HG02870 (cell line): Measurements from ENCODE around the gene SH3RF3.

ENCODE experiments used
- ATAC-seq: cut with Tn5 transposase; IDR thresholded peaks from one replicate; pipeline ENCODE4 v1.9.1; 2021; ENCODE audit warnings: mild to moderate bottlenecking, moderate library complexity; ENCODE audit not compliant: unreplicated experiment

Gene SH3RF3

DNA sequence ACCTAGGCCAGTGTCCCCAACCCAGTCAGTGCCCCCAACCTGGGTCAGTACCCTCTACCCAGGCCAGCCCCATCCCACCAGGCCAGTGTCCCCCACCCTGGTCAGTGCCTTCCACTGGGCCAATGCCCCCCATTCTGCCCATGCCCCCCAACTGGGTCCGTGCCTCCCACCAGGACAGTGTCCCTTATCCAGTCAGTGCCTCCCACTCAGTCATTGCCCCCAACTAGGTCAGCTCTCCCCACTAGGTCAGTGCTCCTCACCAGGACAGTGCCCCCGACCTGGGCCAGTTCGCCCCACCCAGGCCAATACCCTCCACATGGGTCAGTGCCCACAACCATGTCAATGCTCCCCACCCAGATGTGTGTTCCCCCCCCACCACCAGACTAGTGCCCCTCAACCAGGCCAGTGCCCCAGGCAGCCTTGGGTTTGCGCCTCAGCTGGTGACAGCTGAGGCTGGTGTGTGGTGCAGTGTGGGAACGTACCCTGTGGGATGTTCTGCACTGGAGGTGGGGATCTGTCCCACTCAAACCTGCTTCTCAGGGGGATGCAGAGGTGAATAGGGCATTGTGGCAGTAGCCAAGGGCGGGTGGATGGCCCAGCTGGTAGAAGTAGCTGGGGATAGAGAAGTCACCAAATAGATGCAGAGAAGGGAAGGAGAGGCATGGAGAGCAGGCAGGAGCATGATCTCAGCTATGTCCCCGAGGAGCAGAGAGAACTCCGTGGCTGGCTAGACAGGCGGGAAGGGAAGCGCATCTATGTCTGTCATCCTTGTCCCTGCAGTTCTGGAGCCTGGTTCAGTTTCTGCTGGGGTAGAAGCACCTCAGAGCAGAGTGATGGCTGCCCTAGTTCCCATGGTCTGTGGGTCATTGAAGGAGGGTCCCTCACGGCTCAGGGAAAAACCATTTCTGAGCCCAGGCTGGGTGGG, 168.8 kb downstream of the SH3RF3 start:
- no peak for ATAC-seq

DNA sequence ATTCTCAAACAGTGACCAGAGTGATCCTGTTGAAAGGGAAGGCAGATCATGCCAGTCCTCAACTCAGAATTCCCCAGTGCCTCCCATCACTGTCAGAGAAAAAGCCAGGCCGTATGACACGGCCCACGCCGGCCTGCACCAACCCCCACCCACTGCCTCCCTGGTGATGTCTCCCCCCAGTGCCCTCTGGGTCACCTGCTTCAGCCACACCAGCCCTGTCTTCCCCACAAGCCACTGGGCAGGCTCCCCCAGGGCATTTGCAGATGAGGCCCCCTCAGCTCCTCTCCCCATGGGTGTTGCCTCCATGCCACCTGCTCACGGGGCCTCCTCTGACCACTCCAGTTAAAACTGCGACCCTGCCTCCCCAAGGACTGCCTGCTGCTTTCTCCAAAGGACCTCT, 169.8 kb downstream of the SH3RF3 start:
- no peak for ATAC-seq

DNA sequence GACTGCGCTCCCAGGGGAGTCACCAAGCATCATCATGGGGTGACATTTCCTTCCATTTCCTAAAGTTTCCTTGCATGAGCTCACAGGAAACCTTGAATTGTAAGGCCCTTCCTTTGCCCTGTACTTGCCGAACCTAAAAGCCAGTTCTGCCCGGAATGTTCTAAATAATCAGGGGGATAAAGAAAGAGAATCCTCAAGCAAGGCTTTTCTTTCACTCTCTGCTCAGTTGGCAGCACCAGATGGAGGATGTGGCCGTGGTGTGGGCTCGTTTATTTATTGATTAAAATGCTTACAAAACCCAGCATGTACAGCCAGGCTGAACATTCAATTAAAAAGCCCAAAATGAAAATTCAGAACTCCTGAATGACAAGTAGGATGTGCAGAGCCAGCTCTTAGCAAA, 170.5 kb downstream of the SH3RF3 start:
- ATAC-seq, result no peak

DNA sequence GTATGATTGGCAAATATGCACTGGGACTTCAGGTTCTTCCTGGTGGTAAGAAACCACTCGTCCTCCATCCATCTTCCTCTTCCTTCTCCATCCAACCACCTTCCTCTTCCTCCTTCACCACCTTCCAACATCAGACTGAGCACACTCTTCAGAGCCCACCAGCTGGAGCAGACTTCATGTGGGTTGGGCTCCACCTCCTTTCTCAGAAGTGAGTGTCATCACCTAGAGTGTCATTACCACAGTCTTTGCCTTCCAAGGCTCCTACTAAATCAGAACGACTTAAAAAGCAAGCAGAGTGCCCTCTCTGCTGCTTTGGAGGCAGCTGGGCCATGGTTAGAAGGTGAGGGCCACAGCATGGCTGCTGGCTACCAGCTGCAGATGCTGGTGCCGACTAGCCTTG, 171.6 kb downstream of the SH3RF3 start:
- ATAC-seq, result no peak

DNA sequence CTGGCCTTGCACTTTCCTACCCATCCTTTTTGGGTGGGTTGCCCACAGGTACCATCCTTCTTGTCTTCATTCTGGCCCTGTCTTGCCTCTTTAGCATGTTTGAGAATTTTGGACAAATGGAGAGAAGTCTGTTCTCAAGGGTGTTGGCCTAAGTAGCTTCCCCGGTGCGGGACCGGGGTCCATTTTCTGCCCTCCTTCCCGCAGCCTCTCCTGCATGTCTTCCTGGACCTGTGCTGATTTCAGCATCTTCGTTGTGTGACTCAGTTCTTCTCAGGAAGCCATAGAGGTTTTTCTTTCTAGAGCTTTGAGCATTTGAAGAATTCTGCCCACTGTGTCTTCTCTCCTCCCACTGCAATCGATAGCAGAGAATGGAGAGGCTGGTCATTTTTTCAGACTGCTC, 172.7 kb downstream of the SH3RF3 start:
- no peak for ATAC-seq

GRCh38 chr2:109302319-109302718, 173.3 kb downstream of the SH3RF3 start:
- ATAC-seq, result no peak

DNA sequence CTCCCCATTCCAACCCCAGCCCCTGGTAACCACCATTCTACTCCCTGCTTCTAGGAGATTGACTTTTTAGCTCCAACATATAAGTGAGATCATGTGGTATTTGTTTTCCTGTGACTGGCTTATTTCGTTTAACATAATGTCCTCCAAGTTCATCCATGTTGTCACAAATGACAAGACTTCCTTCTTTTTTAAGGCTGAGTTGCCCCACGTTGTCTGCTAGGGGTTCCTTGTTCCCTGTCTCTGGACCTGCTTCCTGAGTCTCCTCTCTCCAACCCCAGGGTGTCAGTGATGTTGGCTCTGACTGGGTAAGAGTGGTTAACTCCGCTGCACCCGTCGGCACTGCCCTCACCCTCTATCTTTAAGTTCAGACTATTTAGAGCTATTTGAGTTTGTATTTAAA, 175.2 kb downstream of the SH3RF3 start:
- ATAC-seq, result no peak

GRCh38 chr2:109304731-109305470, 175.9 kb downstream of the SH3RF3 start:
- ATAC-seq, result peak; percentile 49

- ATAC-seq, result no peak
These were observed 176.6 kb downstream of the SH3RF3 start for GRCh38 chr2:109305490-109306167.

GRCh38 chr2:109306190-109306589, 177.2 kb downstream of the SH3RF3 start:
- ATAC-seq, result no peak

DNA sequence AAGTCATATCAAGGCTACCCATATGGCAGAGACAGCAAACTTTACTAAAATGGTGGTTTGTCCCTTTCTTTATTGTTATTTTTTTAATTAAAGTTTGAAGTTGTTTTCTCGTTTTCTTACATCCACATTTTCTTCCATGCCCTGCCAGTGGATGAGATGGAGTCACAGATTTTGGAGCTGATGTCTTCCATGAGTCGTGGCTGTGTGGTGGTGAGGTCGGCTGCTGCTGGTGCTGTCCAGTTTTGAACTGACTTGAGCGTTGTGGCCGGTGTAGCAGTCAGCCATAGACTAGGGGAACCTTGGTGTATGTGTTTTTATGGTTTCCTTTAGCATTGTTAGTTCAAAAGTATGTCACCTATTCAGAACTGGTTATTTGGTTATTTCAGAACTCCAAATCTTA, 182.8 kb downstream of the SH3RF3 start:
- ATAC-seq, result no peak

DNA sequence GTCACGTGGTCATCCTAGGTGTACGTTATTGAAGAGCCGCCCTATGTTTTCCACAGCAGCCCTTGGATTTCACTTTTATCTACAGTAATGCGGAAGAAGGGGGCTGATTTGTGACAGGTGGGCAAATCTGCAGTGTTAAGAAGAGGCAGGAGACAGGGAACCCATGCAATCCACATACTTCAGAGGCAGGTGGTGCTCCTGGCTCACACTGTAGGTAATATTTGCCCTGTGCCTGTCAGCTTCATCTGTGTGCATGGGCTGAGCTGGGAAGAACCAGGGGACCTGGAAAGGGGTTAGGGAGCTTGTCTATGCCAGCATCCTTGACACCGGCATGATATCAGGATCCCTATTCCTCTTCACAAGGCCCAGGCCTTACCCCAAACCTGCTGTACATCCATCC, 183.9 kb downstream of the SH3RF3 start:
- ATAC-seq, result no peak

DNA sequence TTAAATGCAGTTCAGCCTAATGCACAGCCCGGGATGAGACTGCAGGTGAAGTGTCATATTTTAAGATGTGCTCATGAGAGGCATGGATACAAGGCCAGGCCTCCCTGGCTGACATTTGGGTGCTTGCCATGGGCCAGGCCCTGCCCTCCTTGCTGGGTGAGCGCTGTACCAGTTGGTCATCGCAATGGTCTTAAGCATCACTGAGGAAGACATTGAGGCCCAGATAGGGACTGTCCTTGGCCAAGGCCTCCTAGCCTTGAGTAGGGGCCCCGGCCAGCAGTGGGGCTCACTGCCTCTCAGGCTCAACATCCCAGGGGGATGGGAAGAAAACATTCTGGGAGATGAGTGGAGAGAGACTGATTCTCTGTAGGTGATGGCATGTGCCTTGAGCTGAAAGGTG, 184.3 kb downstream of the SH3RF3 start:
- no peak for ATAC-seq

GRCh38 chr2:109316091-109316490, 187.1 kb downstream of the SH3RF3 start:
- no peak for ATAC-seq

DNA sequence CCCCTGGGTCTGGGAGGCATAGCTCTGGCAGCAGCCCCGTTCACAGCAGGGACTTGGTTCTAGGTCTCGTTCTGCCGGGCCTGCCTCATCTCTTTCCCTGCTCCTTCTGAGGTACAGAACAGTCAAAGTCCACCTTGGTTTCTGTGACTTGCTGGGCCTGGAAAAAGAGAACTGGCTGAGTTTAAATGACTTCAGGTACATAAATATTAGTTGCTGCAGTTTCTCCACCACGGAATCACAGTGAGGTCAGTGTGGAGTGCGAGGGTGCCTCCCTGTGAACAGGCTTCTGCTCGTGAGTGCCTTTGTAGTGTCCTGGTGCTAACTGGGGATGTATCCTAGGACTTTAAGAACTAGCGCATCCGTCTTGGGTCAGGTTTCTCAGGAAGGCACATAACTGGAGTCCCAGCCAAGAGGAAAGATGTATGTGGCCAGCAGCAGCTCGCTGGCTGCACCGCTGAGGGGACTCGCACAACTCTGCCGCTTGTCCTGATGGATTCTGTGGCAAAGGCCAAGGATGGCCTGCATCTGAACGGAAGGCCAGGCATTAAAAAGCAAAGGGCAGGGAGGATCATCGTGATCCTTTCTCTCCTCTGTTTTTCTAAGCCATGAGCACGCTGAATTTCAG, 188.6 kb downstream of the SH3RF3 start:
- no peak for ATAC-seq

DNA sequence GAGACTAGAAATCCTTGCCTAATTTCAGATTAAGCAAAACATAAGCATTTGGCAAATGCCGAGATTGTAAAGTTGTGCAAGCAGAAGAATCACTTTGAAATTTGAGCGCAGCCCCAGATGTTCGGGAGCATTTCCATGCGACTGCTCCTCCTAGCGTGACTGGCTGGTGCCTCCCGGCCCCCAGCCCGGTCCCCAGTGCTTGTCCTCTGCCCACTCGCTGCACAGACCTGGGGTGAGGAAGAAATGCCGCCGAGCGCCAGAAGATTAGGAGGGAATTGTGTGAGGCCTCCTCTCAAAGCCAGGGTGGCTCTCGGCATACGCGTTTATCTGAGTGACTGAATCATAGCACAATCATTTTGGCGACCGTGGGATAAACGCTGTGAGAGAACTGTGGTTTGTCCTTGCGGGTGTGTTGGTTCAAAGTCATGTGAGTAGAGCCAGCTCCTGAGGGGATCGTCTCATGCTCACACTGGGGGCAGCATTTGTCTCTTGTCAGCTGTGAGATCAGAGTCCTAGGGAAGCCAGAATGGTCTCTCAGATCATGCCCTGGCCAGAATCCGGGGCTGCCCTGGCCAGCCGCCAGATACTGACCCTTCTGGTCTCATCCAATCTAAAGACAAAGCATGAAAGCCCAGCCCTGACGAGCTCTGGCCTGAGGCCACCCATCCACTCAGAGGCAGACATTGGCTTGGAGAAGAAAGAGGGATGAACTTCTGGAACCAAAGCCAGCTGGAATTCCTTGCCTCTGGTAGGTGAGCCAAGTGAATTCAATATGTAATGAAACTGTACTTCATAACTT, 189.3 kb downstream of the SH3RF3 start:
- ATAC-seq, result no peak

- no peak for ATAC-seq
These were observed 189.9 kb downstream of the SH3RF3 start for GRCh38 chr2:109318949-109319342.

- ATAC-seq, result no peak
These were observed 191.4 kb downstream of the SH3RF3 start for GRCh38 chr2:109320195-109320922.

GRCh38 chr2:109321570-109321969, 192.6 kb downstream of the SH3RF3 start:
- ATAC-seq, result no peak

GRCh38 chr2:109322111-109322510, 193.1 kb downstream of the SH3RF3 start:
- no peak for ATAC-seq
